WTC11 (cell line): ENCODE results near the gene FBXO15. TPM values are rescaled to one million over a fixed set of nuclear protein-coding genes. Genes with fewer than 3 reads are reported as not detected.

Experiments used
- ATAC-seq: fragments of 200-7000 bp; cut with Tn5 transposase; 2 replicates; pipeline ENCODE4 v1.10.0; 2021; ENCODE audit warnings: mild to moderate bottlenecking, moderate library complexity
- CTCF ChIA-PET: fragments of 300-600 bp; sonication (Branson Sonifier 250); formaldehyde crosslinking; loops from one replicate; lab custom pipeline; 2021; ENCODE audit warnings: antibody characterized with exemption; lab: Charles Lee
- POLR2A ChIA-PET: fragments of 350-600 bp; sonication (Branson Sonifier 250); formaldehyde crosslinking; loops from one replicate; lab custom pipeline; 2021; ENCODE audit warnings: antibody characterized with exemption; lab: Charles Lee
- DNase-seq: peaks from one replicate; pipeline ENCODE4 v3.0.0; 2021; ENCODE audit warnings: low spot score
- H3K27ac Mint-ChIP-seq: 2 replicates; pipeline ENCODE4 v1.8.0; 2021; ENCODE audit warnings: mixed read lengths
- H3K27me3 Mint-ChIP-seq: 2 replicates; pipeline ENCODE4 v1.8.0; 2021; ENCODE audit warnings: low read depth, mild to moderate bottlenecking, moderate library complexity, mixed read lengths
- H3K36me3 Mint-ChIP-seq: 2 replicates; pipeline ENCODE4 v1.8.0; 2021; ENCODE audit warnings: mixed read lengths
- H3K4me1 Mint-ChIP-seq: 2 replicates; pipeline ENCODE4 v1.8.0; 2022; ENCODE audit warnings: mixed read lengths
- H3K4me3 Mint-ChIP-seq: 2 replicates; pipeline ENCODE4 v1.8.0; 2021; ENCODE audit warnings: mild to moderate bottlenecking, moderate library complexity, mixed read lengths
- H3K9me3 Mint-ChIP-seq: 2 replicates; pipeline ENCODE4 v1.8.0; 2021; ENCODE audit warnings: mixed read lengths
- CREB1 ChIP-seq: sonication (generic); formaldehyde crosslinking; IDR thresholded peaks from 2 replicates; pipeline ENCODE4 v1.8.0; 2023; ENCODE audit warnings: mild to moderate bottlenecking, missing genetic modification reagents
- FOXK1 ChIP-seq: sonication (generic); formaldehyde crosslinking; IDR thresholded peaks from 2 replicates; pipeline ENCODE4 v1.8.0; 2022; ENCODE audit warnings: mild to moderate bottlenecking, moderate library complexity, missing genetic modification reagents
- FOXP1 ChIP-seq: sonication (generic); formaldehyde crosslinking; IDR thresholded peaks from 2 replicates; pipeline ENCODE4 v1.8.0; 2022; ENCODE audit warnings: missing genetic modification reagents, mild to moderate bottlenecking, moderate library complexity, borderline replicate concordance
- GRHL2 ChIP-seq: fragments of 250-450 bp; sonication (Bioruptor Pico); IDR thresholded peaks from 2 replicates; pipeline ENCODE4 v1.8.0; 2022; ENCODE audit warnings: mild to moderate bottlenecking, moderate library complexity; ENCODE audit not compliant: insufficient replicate concordance, severe bottlenecking
- JUN ChIP-seq: sonication (generic); formaldehyde crosslinking; IDR thresholded peaks from 2 replicates; pipeline ENCODE4 v1.8.0; 2023; ENCODE audit warnings: mild to moderate bottlenecking, missing genetic modification reagents
- NFATC4 ChIP-seq: fragments of 250-450 bp; sonication (Bioruptor Pico); IDR thresholded peaks from 2 replicates; pipeline ENCODE4 v1.9.0; 2021; ENCODE audit warnings: mild to moderate bottlenecking
- PRRX2 ChIP-seq: fragments of 250-450 bp; sonication (Bioruptor Pico); IDR thresholded peaks from 2 replicates; pipeline ENCODE4 v1.8.0; 2021; ENCODE audit warnings: mild to moderate bottlenecking
- TEAD4 ChIP-seq: sonication (generic); formaldehyde crosslinking; IDR thresholded peaks from 2 replicates; pipeline ENCODE4 v1.8.0; 2022; ENCODE audit warnings: mild to moderate bottlenecking, missing genetic modification reagents
- ZBTB21 ChIP-seq: sonication (generic); formaldehyde crosslinking; IDR thresholded peaks from 2 replicates; pipeline ENCODE4 v1.8.1; 2023; ENCODE audit warnings: mild to moderate bottlenecking, missing genetic modification reagents, borderline replicate concordance
- ZNF671 ChIP-seq: fragments of 250-450 bp; sonication (Bioruptor Pico); IDR thresholded peaks from 2 replicates; pipeline ENCODE4 v1.8.0; 2021; ENCODE audit warnings: mild to moderate bottlenecking
- total RNA-seq: library from RNA; stranded (reverse); gene quantifications from 3 replicates; pipeline ENCODE4 v1.2.3, GENCODE V29; 2021
- TF ChIP-seq, protein P1 (sequence below): fragments of 250-450 bp; sonication (Bioruptor Pico); IDR thresholded peaks from 2 replicates; pipeline ENCODE4 v1.9.0; 2021; ENCODE audit warnings: mild to moderate bottlenecking
- TF ChIP-seq, protein P2 (sequence below): fragments of 250-450 bp; sonication (Bioruptor Pico); IDR thresholded peaks from 2 replicates; pipeline ENCODE4 v1.9.0; 2021; ENCODE audit warnings: mild to moderate bottlenecking, borderline replicate concordance
- TF ChIP-seq, protein P3 (sequence below): sonication (generic); formaldehyde crosslinking; IDR thresholded peaks from 2 replicates; pipeline ENCODE4 v1.8.1; 2022; ENCODE audit warnings: low read depth, mild to moderate bottlenecking, moderate library complexity, missing genetic modification reagents, borderline replicate concordance
- TF ChIP-seq, protein P4 (sequence below): sonication (generic); formaldehyde crosslinking; conservative IDR thresholded peaks from 2 replicates; pipeline ENCODE4 v1.8.1; 2022; ENCODE audit warnings: mild to moderate bottlenecking, missing genetic modification reagents
- TF ChIP-seq, protein P5 (sequence below): sonication (generic); formaldehyde crosslinking; IDR thresholded peaks from 2 replicates; pipeline ENCODE4 v1.8.1; 2022; ENCODE audit warnings: missing genetic modification reagents, borderline replicate concordance
- TF ChIP-seq, protein P6 (sequence below): sonication (generic); formaldehyde crosslinking; IDR thresholded peaks from 2 replicates; pipeline ENCODE4 v1.8.1; 2022; ENCODE audit warnings: low read depth, missing genetic modification reagents, borderline replicate concordance
- TF ChIP-seq, protein P7 (sequence below): sonication (generic); formaldehyde crosslinking; IDR thresholded peaks from 2 replicates; pipeline ENCODE4 v1.8.0; 2022; ENCODE audit warnings: mild to moderate bottlenecking, missing genetic modification reagents
- TF ChIP-seq, protein P8 (sequence below): sonication (generic); formaldehyde crosslinking; IDR thresholded peaks from 2 replicates; pipeline ENCODE4 v1.8.1; 2023; ENCODE audit warnings: mild to moderate bottlenecking, missing genetic modification reagents, moderate library complexity
- TF ChIP-seq, protein P9 (sequence below): fragments of 200-600 bp; IDR thresholded peaks from 2 replicates; pipeline ENCODE4 v1.8.0; 2022; ENCODE audit warnings: antibody characterized with exemption

FBXO15 gene
- total RNA-seq, 1 experiment from 2014 or later = 0.96 TPM

DNA sequence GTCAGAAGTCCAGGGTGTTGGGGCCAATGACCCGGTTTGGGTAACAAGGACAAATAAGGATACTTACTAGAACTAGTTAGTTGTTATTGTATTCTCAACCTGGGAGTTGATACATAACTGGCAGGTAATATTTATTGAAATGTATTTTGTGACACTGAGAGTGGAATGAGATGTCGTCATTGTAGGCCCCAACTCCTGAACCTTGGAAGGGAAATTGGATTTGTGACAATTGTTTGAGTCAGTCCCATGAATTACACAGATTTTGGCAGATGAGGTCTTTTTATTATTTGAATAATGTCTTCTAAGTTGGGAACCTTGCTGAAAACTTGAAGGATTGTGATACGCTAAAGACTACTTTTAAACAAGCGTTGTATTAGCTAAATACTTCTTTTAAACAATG is 5.7 kb upstream of the FBXO15 start:
- no peak for TF ChIP-seq NFATC4
- TF ChIP-seq PRRX2 (CRISPR knock-in tag) = no peak
- no peak for TF ChIP-seq ZBTB21
- TF ChIP-seq TEAD4 (CRISPR knock-in tag) = no peak
- TF ChIP-seq, protein P1, sequence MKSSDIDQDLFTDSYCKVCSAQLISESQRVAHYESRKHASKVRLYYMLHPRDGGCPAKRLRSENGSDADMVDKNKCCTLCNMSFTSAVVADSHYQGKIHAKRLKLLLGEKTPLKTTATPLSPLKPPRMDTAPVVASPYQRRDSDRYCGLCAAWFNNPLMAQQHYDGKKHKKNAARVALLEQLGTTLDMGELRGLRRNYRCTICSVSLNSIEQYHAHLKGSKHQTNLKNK (CRISPR knock-in tag) = no peak
- no peak for TF ChIP-seq CREB1 (CRISPR knock-in tag)
- no peak for TF ChIP-seq FOXP1 (CRISPR knock-in tag)
- TF ChIP-seq FOXK1 (CRISPR knock-in tag) = no peak
- TF ChIP-seq, protein P2, sequence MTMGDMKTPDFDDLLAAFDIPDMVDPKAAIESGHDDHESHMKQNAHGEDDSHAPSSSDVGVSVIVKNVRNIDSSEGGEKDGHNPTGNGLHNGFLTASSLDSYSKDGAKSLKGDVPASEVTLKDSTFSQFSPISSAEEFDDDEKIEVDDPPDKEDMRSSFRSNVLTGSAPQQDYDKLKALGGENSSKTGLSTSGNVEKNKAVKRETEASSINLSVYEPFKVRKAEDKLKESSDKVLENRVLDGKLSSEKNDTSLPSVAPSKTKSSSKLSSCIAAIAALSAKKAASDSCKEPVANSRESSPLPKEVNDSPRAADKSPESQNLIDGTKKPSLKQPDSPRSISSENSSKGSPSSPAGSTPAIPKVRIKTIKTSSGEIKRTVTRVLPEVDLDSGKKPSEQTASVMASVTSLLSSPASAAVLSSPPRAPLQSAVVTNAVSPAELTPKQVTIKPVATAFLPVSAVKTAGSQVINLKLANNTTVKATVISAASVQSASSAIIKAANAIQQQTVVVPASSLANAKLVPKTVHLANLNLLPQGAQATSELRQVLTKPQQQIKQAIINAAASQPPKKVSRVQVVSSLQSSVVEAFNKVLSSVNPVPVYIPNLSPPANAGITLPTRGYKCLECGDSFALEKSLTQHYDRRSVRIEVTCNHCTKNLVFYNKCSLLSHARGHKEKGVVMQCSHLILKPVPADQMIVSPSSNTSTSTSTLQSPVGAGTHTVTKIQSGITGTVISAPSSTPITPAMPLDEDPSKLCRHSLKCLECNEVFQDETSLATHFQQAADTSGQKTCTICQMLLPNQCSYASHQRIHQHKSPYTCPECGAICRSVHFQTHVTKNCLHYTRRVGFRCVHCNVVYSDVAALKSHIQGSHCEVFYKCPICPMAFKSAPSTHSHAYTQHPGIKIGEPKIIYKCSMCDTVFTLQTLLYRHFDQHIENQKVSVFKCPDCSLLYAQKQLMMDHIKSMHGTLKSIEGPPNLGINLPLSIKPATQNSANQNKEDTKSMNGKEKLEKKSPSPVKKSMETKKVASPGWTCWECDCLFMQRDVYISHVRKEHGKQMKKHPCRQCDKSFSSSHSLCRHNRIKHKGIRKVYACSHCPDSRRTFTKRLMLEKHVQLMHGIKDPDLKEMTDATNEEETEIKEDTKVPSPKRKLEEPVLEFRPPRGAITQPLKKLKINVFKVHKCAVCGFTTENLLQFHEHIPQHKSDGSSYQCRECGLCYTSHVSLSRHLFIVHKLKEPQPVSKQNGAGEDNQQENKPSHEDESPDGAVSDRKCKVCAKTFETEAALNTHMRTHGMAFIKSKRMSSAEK (CRISPR knock-in tag) = no peak
- TF ChIP-seq, protein P3, sequence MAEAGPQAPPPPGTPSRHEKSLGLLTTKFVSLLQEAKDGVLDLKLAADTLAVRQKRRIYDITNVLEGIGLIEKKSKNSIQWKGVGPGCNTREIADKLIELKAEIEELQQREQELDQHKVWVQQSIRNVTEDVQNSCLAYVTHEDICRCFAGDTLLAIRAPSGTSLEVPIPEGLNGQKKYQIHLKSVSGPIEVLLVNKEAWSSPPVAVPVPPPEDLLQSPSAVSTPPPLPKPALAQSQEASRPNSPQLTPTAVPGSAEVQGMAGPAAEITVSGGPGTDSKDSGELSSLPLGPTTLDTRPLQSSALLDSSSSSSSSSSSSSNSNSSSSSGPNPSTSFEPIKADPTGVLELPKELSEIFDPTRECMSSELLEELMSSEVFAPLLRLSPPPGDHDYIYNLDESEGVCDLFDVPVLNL (CRISPR knock-in tag) = no peak
- TF ChIP-seq, protein P4, sequence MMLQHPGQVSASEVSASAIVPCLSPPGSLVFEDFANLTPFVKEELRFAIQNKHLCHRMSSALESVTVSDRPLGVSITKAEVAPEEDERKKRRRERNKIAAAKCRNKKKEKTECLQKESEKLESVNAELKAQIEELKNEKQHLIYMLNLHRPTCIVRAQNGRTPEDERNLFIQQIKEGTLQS = no peak
- TF ChIP-seq, protein P5, sequence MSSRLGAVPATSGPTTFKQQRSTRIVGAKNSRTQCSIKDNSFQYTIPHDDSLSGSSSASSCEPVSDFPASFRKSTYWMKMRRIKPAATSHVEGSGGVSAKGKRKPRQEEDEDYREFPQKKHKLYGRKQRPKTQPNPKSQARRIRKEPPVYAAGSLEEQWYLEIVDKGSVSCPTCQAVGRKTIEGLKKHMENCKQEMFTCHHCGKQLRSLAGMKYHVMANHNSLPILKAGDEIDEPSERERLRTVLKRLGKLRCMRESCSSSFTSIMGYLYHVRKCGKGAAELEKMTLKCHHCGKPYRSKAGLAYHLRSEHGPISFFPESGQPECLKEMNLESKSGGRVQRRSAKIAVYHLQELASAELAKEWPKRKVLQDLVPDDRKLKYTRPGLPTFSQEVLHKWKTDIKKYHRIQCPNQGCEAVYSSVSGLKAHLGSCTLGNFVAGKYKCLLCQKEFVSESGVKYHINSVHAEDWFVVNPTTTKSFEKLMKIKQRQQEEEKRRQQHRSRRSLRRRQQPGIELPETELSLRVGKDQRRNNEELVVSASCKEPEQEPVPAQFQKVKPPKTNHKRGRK (CRISPR knock-in tag) = no peak
- TF ChIP-seq, protein P6, sequence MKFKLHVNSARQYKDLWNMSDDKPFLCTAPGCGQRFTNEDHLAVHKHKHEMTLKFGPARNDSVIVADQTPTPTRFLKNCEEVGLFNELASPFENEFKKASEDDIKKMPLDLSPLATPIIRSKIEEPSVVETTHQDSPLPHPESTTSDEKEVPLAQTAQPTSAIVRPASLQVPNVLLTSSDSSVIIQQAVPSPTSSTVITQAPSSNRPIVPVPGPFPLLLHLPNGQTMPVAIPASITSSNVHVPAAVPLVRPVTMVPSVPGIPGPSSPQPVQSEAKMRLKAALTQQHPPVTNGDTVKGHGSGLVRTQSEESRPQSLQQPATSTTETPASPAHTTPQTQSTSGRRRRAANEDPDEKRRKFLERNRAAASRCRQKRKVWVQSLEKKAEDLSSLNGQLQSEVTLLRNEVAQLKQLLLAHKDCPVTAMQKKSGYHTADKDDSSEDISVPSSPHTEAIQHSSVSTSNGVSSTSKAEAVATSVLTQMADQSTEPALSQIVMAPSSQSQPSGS (CRISPR knock-in tag) = no peak
- no peak for TF ChIP-seq GRHL2 (CRISPR knock-in tag)
- TF ChIP-seq JUN (CRISPR knock-in tag) = no peak
- no peak for TF ChIP-seq ZNF671 (CRISPR knock-in tag)
- TF ChIP-seq, protein P7, sequence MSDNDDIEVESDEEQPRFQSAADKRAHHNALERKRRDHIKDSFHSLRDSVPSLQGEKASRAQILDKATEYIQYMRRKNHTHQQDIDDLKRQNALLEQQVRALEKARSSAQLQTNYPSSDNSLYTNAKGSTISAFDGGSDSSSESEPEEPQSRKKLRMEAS = no peak
- TF ChIP-seq, protein P8, sequence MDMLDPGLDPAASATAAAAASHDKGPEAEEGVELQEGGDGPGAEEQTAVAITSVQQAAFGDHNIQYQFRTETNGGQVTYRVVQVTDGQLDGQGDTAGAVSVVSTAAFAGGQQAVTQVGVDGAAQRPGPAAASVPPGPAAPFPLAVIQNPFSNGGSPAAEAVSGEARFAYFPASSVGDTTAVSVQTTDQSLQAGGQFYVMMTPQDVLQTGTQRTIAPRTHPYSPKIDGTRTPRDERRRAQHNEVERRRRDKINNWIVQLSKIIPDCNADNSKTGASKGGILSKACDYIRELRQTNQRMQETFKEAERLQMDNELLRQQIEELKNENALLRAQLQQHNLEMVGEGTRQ = no peak
- TF ChIP-seq, protein P9, sequence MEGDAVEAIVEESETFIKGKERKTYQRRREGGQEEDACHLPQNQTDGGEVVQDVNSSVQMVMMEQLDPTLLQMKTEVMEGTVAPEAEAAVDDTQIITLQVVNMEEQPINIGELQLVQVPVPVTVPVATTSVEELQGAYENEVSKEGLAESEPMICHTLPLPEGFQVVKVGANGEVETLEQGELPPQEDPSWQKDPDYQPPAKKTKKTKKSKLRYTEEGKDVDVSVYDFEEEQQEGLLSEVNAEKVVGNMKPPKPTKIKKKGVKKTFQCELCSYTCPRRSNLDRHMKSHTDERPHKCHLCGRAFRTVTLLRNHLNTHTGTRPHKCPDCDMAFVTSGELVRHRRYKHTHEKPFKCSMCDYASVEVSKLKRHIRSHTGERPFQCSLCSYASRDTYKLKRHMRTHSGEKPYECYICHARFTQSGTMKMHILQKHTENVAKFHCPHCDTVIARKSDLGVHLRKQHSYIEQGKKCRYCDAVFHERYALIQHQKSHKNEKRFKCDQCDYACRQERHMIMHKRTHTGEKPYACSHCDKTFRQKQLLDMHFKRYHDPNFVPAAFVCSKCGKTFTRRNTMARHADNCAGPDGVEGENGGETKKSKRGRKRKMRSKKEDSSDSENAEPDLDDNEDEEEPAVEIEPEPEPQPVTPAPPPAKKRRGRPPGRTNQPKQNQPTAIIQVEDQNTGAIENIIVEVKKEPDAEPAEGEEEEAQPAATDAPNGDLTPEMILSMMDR = no peak
- CTCF ChIA-PET = interaction anchor here (0.8 to 3.8 kb wide), 9 partner anchors 9 to 340 kb away, joined by 3 to 27 read pairs (median 5); no protein-coding TSS in a partner anchor
- no peak overlapping the region for H3K27ac Mint-ChIP-seq
- peaks cover 33% of the 10 kb centered on the region for H3K36me3 Mint-ChIP-seq
- no peak overlapping the region for H3K4me3 Mint-ChIP-seq
- POLR2A ChIA-PET = no interaction called here
- H3K27me3 Mint-ChIP-seq = no peaks in the 10 kb centered on the region
- no peak for DNase-seq
- peaks cover 24% of the 10 kb centered on the region for H3K4me1 Mint-ChIP-seq
- no peak for ATAC-seq
- no peaks in the 10 kb centered on the region for H3K9me3 Mint-ChIP-seq
